K562 (cell line): ENCODE data around the gene UBE2L5. TPM values are rescaled to one million over a fixed set of nuclear protein-coding genes. Genes with fewer than 3 reads are reported as not detected.

Experiments
- ADNP ChIP-seq: fragments of 200-800 bp; sonication (Bioruptor generic); IDR thresholded peaks from 2 replicates; pipeline ENCODE4 v1.6.1; 2016; ENCODE audit warnings: missing genetic modification characterization, missing compliant biosample characterization
- AFF1 ChIP-seq, 2 experiments: fragments of 450-650 bp; IDR thresholded peaks; 2 replicates each; pipeline ENCODE4 v1.6.1; 2018; ENCODE audit warnings: mild to moderate bottlenecking in 2 of 2, low read depth in 1 of 2; ENCODE audit not compliant: partially characterized antibody in 2 of 2
- E2F1 ChIP-seq: sonication (generic); formaldehyde crosslinking; IDR thresholded peaks from 2 replicates; pipeline ENCODE4 v1.8.1; 2023; ENCODE audit warnings: mild to moderate bottlenecking, missing genetic modification reagents, moderate library complexity
- KDM2B ChIP-seq: fragments of 250-450 bp; sonication (Bioruptor Pico); IDR thresholded peaks from 2 replicates; pipeline ENCODE4 v1.8.0; 2021; ENCODE audit warnings: mild to moderate bottlenecking, moderate library complexity
- KDM5B ChIP-seq: fragments of 200-600 bp; sonication (generic); IDR thresholded peaks from 2 replicates; pipeline ENCODE4 v1.6.1; 2012; ENCODE audit warnings: low read depth, mild to moderate bottlenecking, moderate library complexity, low read length, control low read depth, inconsistent platforms; ENCODE audit not compliant: insufficient replicate concordance
- PCBP1 ChIP-seq: fragments of 200-400 bp; formaldehyde crosslinking; IDR thresholded peaks from 2 replicates; pipeline ENCODE4 v1.6.1; 2018; ENCODE audit warnings: mild to moderate bottlenecking, low read depth, low read length; ENCODE audit not compliant: poor library complexity, severe bottlenecking
- PHF21A ChIP-seq: fragments of 450-650 bp; IDR thresholded peaks from 2 replicates; pipeline ENCODE4 v1.6.1; 2017; ENCODE audit warnings: low read depth, borderline replicate concordance
- POLR2B ChIP-seq: fragments of 450-650 bp; IDR thresholded peaks from 2 replicates; pipeline ENCODE4 v1.6.1; 2018; ENCODE audit warnings: low read depth; ENCODE audit not compliant: partially characterized antibody
- RBM22 ChIP-seq: fragments of 200-400 bp; formaldehyde crosslinking; IDR thresholded peaks from 2 replicates; pipeline ENCODE4 v1.6.1; 2018; ENCODE audit warnings: low read length, low read depth; ENCODE audit not compliant: poor library complexity, severe bottlenecking
- TBP ChIP-seq: optimal IDR thresholded peaks from 2 replicates; pipeline ENCODE3; 2011; ENCODE audit warnings: low read depth, low read length, improper control_type of control experiment
- TSC22D4 ChIP-seq: fragments of 450-650 bp; IDR thresholded peaks from 2 replicates; pipeline ENCODE4 v1.6.1; 2016; ENCODE audit warnings: missing genetic modification characterization, missing biosample characterization, control low read depth
- UBTF ChIP-seq, 2 experiments: IDR thresholded peaks; 2 replicates each; pipeline ENCODE4 v1.6.1; 2012; ENCODE audit warnings: improper control_type of control experiment in 2 of 2, low read depth in 2 of 2, low read length in 2 of 2, borderline replicate concordance in 1 of 2
- ZBTB17 ChIP-seq: fragments of 450-650 bp; formaldehyde crosslinking; IDR thresholded peaks from 2 replicates; pipeline ENCODE4 v1.4.0; 2020; ENCODE audit warnings: mild to moderate bottlenecking
- ZBTB8A ChIP-seq: fragments of 450-650 bp; IDR thresholded peaks from 2 replicates; pipeline ENCODE4 v1.6.1; 2018; ENCODE audit warnings: mild to moderate bottlenecking, moderate library complexity; ENCODE audit not compliant: partially characterized antibody
- ZNF282 ChIP-seq: sonication (generic); formaldehyde crosslinking; IDR thresholded peaks from 2 replicates; pipeline ENCODE4 v1.8.1; 2023; ENCODE audit warnings: missing genetic modification reagents
- ZNF717 ChIP-seq: fragments of 250-450 bp; sonication (Bioruptor Pico); IDR thresholded peaks from 2 replicates; pipeline ENCODE4 v1.5.0; 2021
- ZNF740 ChIP-seq, 3 experiments: fragments of 200-800 bp in 1 of 3; sonication (Bioruptor generic) in 1 of 3; sonication (generic) in 1 of 3; formaldehyde crosslinking in 1 of 3; IDR thresholded peaks; 2 replicates each; pipeline versions ENCODE4 v1.6.1 to v1.8.0; 2016 to 2022; ENCODE audit warnings: mild to moderate bottlenecking in 2 of 3, missing compliant biosample characterization in 2 of 3, missing genetic modification characterization in 2 of 3, missing genetic modification reagents in 1 of 3
- polyA plus RNA-seq, 8 experiments: library from polyadenylated mRNA; depleted of rRNA in 4 of 8; stranded (reverse) in 5 of 8; unstranded in 3 of 8; fragments of >200 nt; fragmentation: Nextera tagmentation in 2 of 8; fragmentation: Illumina TruSeq in 1 of 8; extraction: Ambion mirVana in 2 of 8; extraction: Trizol in 1 of 8; gene quantifications; 2 replicates each; pipeline versions ENCODE4 v1.2.1 to v1.2.3, GENCODE V29; 2011 to 2014; ENCODE audit warnings: inconsistent platforms in 1 of 8, missing spikeins in 1 of 8
- total RNA-seq, 7 experiments: library from RNA; depleted of rRNA in 6 of 7; stranded (reverse); fragments of >200 nt in 6 of 7; fragmentation: Illumina TruSeq in 2 of 7; extraction: Trizol in 2 of 7; gene quantifications; 2 replicates each; pipeline versions ENCODE4 v1.2.1 to v1.2.3, GENCODE V29; 2011 to 2021; ENCODE audit warnings: low replicate concordance in 1 of 7

UBE2L5 gene
- total and polyA plus RNA-seq, 9 of the 15 experiments (the other 6 are each of a cell fraction or from before 2014, with no cell fraction given): 0.22 to 1.5 (median 0.86) TPM; not detected in 6

GRCh38 chr13:30465593-30466357 is 43.5 kb downstream of the UBE2L5 start, which contains the start of gene HMGB1 (continued):
- TF ChIP-seq ADNP (tag) (no peak), UBTF (IDR thresholded peaks at IDR 0.05; ENCODE audit: borderline replicate concordance in 1 of 2, low read depth in 2 of 2, low read length in 2 of 2) (0 out of 4 replicates have a peak, but pooled peaks of 1 of the 2 experiments have one; percentile 56), PCBP1 (no peak), AFF1 (IDR thresholded peaks at IDR 0.05; ENCODE audit: low read depth in 1 of 2, partially characterized antibody in 2 of 2) (peak in 1 of 2 experiments; percentile 36), POLR2B (peak; percentile 89), RBM22 (peak; percentile 72), E2F1 (CRISPR knock-in tag) (peak; percentile 81; the same call in 1 of the 2 replicates), ZNF740 (CRISPR knock-in tag; IDR thresholded peaks at IDR 0.05) (peak; percentile 92), ZNF740 (tag; IDR thresholded peaks at IDR 0.05) (peak in 1 of 2 experiments; percentile 68; a peak in 1 of 4 replicates), TSC22D4 (tag) (no peak), KDM5B (peak; percentile 79), ZNF717 (CRISPR knock-in tag) (no peak), ZNF282 (CRISPR knock-in tag) (no peak), TBP (peak; percentile 83), PHF21A (no peak), KDM2B (CRISPR knock-in tag) (no peak), ZBTB8A (no peak), ZBTB17 (CRISPR knock-in tag) (0 out of 2 replicates have a peak, but pooled peaks have one; percentile 22)
